GM12801 (cell line): Measurements from ENCODE around the gene PYM1.

Source experiments
- TF ChIP-seq, protein P1 (sequence below): IDR thresholded peaks from one replicate; pipeline ENCODE4 v1.5.1; 2011; ENCODE audit warnings: control low read depth; ENCODE audit not compliant: insufficient read length; ENCODE audit errors: extremely low read depth

Gene PYM1

DNA sequence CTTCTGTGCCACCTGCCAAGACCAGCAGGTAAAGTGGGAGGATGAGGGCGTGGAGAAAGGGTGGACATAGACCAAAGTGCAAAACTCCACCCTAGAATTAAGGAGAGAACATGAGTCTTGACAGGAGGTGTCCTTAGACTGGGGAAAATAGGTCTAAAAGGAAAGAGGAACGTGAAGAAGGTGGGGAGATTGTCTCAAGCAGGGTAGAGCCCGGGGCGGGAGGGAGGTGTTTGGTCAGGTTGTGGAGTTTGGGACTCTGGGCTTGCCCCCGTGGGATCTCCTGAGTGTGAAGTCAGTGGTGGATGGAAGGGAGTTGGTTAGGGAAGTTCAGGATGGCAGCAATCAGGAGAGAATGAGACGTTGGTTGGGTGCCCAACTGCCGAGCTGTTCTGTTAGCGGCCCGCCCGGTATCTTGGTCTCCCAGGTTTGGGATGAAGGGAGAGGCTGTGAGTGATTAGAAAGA is 3.7 kb upstream of the PYM1 start:
- TF ChIP-seq, protein P1, sequence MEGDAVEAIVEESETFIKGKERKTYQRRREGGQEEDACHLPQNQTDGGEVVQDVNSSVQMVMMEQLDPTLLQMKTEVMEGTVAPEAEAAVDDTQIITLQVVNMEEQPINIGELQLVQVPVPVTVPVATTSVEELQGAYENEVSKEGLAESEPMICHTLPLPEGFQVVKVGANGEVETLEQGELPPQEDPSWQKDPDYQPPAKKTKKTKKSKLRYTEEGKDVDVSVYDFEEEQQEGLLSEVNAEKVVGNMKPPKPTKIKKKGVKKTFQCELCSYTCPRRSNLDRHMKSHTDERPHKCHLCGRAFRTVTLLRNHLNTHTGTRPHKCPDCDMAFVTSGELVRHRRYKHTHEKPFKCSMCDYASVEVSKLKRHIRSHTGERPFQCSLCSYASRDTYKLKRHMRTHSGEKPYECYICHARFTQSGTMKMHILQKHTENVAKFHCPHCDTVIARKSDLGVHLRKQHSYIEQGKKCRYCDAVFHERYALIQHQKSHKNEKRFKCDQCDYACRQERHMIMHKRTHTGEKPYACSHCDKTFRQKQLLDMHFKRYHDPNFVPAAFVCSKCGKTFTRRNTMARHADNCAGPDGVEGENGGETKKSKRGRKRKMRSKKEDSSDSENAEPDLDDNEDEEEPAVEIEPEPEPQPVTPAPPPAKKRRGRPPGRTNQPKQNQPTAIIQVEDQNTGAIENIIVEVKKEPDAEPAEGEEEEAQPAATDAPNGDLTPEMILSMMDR = no peak

DNA sequence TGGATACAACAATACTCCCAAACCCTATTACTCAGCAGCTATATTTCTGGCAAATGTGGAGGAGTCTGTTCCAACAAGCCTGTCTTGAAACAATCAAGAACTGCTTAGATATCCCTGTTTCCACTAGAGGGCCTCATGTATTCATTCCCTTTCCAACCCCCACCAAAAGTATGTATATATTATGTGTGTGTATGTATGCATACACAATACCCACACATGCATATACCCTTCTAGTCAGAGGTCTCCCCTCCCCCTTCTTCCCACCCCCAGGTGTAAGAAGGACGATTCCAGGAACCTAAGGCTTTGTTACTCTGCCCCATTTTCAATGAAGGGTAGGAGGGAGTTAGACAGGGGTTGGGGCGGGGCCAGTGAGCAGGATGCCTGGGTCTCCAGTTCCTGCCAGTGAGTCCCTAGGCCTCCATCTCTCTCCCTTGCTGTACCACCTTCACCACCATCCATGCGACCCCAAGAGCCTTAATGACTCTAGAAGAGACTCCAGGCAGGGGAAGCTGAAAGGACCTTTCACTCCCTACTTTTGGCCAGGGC is 3.1 kb upstream of the PYM1 start, which contains the start of gene DGKA:
TSS of gene DGKA (plus strand) at position 392 of the 546 bp plus-strand sequence. CDS start 5,342 bp downstream, outside the sequence.
- TF ChIP-seq, protein P1 = no peak

DNA sequence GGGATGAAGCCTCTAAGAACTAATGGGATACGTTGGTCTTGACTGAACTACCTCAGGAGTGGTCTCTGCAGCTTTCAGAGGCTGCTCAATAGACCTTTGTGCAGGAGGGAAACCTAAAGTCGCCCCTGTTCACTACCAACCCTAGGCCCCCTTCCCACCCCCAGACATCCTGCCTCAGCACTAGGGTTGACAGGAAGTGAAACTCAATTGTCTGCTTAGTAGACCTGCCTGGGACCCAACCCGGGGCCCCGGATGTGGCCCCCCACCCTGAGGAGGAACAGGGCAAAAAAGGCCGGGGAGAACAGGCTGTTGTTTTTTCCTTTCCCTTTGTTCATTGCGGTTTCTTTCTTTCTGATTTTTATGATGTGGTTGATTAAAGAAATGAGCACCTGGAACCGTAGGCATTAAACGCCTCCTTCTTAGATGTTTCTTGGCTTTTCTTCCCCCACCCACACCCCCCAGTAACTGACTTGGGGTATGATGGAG is 1.7 kb upstream of the PYM1 start:
- TF ChIP-seq, protein P1 = no peak

DNA sequence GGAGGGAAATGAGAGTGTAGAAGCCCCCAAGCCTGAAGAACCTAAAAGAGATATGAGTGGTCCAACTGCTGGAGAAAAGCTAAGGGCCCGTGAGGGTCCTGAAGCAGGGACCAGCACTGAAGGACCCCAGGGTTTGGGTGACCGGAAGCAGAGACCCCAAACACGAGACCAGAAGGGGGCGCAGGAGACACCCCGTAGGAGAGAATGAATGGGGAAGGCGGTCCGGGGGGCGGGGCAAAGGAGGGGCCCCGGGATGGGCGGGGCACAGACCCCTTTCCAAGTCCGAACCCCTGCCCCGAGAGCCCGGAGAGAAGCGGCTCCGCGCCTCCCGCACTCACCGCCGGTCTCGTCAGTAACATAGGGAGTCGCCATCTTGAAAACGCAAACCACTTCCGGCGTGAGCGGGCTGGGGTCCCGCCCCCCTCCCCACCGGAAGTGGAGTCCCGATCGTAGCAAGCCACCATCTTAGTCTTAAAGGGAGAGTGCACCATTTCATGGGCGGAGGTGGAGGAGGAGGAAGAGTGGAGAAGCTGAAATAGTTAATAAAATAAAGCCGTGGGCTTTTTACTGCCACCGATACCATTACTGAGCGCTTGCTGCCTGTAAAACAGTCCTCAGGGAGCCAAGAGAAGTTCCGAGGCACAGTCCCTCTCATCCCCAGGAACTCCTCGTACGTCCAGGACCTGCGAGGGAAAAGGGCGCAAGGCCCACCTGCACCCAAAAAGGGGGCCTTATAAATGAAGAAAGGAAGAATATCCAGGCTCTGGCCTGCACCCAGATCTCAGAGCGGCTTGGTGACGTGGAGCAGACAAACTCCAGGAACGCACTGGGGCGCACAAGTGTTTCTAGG is 731 bp downstream of the PYM1 start:
- TF ChIP-seq, protein P1 = no peak

DNA sequence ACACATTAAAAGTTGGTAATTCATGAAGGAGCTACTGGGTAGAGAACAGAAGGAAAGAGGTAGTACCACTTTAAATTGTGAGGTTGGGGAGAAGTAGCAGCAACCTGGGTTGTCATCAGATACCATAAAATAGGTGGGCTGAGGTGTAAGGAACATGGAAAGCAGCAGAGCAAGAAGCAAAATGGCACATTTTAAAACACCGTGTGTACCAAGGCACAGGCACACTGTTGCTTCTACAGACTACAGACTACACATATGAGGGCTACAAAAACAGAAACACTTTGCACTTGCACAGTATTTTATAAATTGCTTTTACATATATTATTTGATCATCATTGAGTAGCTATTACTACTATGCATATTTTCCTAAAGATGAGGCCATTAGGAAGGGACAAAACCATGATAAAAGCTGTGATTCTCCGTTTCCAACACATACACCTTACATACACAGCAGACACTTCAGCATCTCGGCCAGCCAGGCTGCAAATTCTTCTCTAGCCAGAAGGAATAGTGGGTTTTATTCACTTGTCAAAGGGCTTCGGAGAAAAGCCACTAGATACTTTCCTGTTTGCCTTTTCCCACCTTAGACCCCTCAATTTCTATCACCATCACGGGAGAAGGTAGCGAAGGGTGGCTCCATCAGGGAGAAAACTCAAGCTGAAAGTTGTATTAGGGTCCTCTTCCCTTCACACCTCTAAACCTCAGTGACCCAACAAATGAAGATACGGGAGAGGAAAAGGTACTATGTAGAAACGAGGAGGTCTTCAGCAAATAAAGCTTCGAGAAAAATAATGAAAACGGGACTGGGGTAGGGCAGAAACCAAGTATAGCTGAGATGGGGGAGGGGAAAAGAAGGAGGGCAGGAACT is 1.6 kb downstream of the PYM1 start:
- TF ChIP-seq, protein P1 = no peak

DNA sequence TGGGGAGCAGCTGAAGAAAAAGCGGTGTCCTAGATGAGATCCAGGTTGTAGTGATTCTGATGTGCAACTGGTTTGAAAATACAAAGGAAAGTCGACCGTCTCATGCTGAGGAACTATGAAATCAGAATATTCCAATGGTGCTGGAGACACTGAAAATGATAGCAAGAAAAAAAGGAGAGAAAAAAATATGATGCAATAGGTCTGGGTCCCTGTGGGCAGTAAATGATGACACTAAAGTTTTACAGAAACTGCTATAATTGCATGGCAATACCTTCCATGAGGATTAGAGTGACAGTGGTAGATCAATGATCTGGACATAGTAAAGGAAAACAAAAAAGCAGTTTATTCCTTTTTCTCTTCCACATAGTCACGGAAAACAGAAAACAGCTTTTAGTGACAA is 2.3 kb downstream of the PYM1 start:
- TF ChIP-seq, protein P1 = no peak

DNA sequence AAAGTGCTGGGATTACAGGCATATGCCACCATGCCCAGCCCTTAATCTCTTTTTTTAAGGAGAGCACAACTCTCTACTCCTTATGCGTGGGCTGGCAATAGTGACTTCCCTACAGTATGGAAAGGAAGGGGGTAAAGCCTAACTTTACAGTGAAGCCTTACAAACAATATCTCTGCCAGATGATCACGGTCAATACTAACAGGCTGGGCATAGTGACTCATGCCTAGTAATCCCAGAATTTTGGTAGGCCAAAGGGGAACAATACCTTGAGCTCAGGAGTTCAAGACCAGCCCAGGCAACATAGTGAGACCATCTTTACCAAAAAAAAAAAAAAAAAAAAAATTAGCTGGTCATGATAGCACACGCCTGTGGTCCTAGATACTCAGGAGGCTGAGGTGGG is 5.6 kb downstream of the PYM1 start:
- TF ChIP-seq, protein P1 = no peak
